H9 (cell line): ENCODE data around the gene MOV10. TPM values are rescaled to one million over a fixed set of nuclear protein-coding genes. Genes with fewer than 3 reads are reported as not detected.
A peak's percentile ranks its signal among the peaks of the same experiment; 100 is the strongest.

Source experiments
- DNase-seq: peaks from one replicate; pipeline ENCODE4 v3.0.0-alpha.2; 2017
- H2AFZ ChIP-seq: one replicate; pipeline ENCODE4 v1.6.1; 2013; ENCODE audit warnings: mild to moderate bottlenecking, low read length, control low read depth, moderate library complexity
- H2AK5ac ChIP-seq: 2 replicates; pipeline ENCODE4 v1.6.1; 2013; ENCODE audit warnings: low read length, control low read depth, mixed read lengths; ENCODE audit not compliant: insufficient read length
- H2BK120ac ChIP-seq: one replicate; pipeline ENCODE4 v1.6.1; 2013; ENCODE audit warnings: low read depth, mild to moderate bottlenecking, low read length, control low read depth, inconsistent platforms; ENCODE audit not compliant: poor library complexity, severe bottlenecking
- H2BK12ac ChIP-seq: 2 replicates; pipeline ENCODE4 v1.6.1; 2013; ENCODE audit warnings: low read length, control low read depth, mixed read lengths, low read depth; ENCODE audit not compliant: insufficient read length
- H2BK15ac ChIP-seq: 2 replicates; pipeline ENCODE4 v1.6.1; 2013; ENCODE audit warnings: low read depth, low read length, control low read depth
- H2BK20ac ChIP-seq: one replicate; pipeline ENCODE4 v1.6.1; 2013; ENCODE audit warnings: low read depth, mild to moderate bottlenecking, low read length, control low read depth, inconsistent platforms; ENCODE audit not compliant: poor library complexity, severe bottlenecking
- H2BK5ac ChIP-seq: 2 replicates; pipeline ENCODE4 v1.6.1; 2013; ENCODE audit warnings: low read length, control low read depth, mixed read lengths; ENCODE audit not compliant: insufficient read length
- H3K14ac ChIP-seq: 2 replicates; pipeline ENCODE4 v1.6.1; 2013; ENCODE audit warnings: low read length, control low read depth; ENCODE audit not compliant: insufficient read depth
- H3K18ac ChIP-seq: 2 replicates; pipeline ENCODE4 v1.6.1; 2013; ENCODE audit warnings: low read depth, mild to moderate bottlenecking, mixed read lengths, low read length, control low read depth; ENCODE audit not compliant: insufficient read length
- H3K23ac ChIP-seq: 2 replicates; pipeline ENCODE4 v1.6.1; 2013; ENCODE audit warnings: low read length, control low read depth, mixed read lengths, low read depth; ENCODE audit not compliant: insufficient read length
- H3K23me2 ChIP-seq: 2 replicates; pipeline ENCODE4 v1.6.1; 2013; ENCODE audit warnings: low read depth, mild to moderate bottlenecking, mixed read lengths, low read length, control low read depth; ENCODE audit not compliant: insufficient read length, poor library complexity, severe bottlenecking
- H3K27ac ChIP-seq: 2 replicates; pipeline ENCODE4 v1.5.1; 2013; ENCODE audit warnings: low read length, control low read depth, mixed read lengths, low read depth; ENCODE audit not compliant: insufficient read length
- H3K27me3 ChIP-seq: 2 replicates; pipeline ENCODE4 v1.6.1; 2013; ENCODE audit warnings: low read length, control low read depth, inconsistent platforms; ENCODE audit not compliant: insufficient read depth
- H3K4ac ChIP-seq: 2 replicates; pipeline ENCODE4 v1.6.1; 2013; ENCODE audit warnings: low read depth, mild to moderate bottlenecking, control low read depth, inconsistent platforms, low read length, moderate library complexity
- H3K4me1 ChIP-seq: 2 replicates; pipeline ENCODE4 v1.6.1; 2013; ENCODE audit warnings: low read length, control low read depth, inconsistent platforms; ENCODE audit not compliant: insufficient read depth
- H3K4me2 ChIP-seq: 2 replicates; pipeline ENCODE4 v1.6.1; 2013; ENCODE audit warnings: low read length, control low read depth, mixed read lengths; ENCODE audit not compliant: insufficient read length, insufficient read depth
- H3K56ac ChIP-seq: 2 replicates; pipeline ENCODE4 v1.6.1; 2013; ENCODE audit warnings: low read depth, mild to moderate bottlenecking, mixed read lengths, low read length, control low read depth; ENCODE audit not compliant: insufficient read length
- H3K79me1 ChIP-seq: 2 replicates; pipeline ENCODE4 v1.6.1; 2013; ENCODE audit warnings: low read depth, mild to moderate bottlenecking, moderate library complexity, low read length, control low read depth, inconsistent platforms; ENCODE audit not compliant: insufficient read depth, poor library complexity, severe bottlenecking
- H3K79me2 ChIP-seq: 2 replicates; pipeline ENCODE4 v1.6.1; 2013; ENCODE audit warnings: low read length, control low read depth, inconsistent platforms; ENCODE audit not compliant: insufficient read depth
- H3K9ac ChIP-seq: 2 replicates; pipeline ENCODE4 v1.6.1; 2013; ENCODE audit warnings: low read length, control low read depth, mixed read lengths; ENCODE audit not compliant: insufficient read length; ENCODE audit errors: extremely low read depth
- H3K9me3 ChIP-seq: one replicate; pipeline ENCODE4 v1.6.1; 2013; ENCODE audit warnings: low read depth, low read length, inconsistent platforms; ENCODE audit not compliant: control insufficient read depth
- H3T11ph ChIP-seq: one replicate; pipeline ENCODE4 v1.6.1; 2013; ENCODE audit warnings: mild to moderate bottlenecking, low read length, control low read depth, inconsistent platforms
- H4K20me1 ChIP-seq: one replicate; pipeline ENCODE4 v1.6.1; 2013; ENCODE audit not compliant: control insufficient read depth, insufficient read length, insufficient read depth
- H4K5ac ChIP-seq: 2 replicates; pipeline ENCODE4 v1.6.1; 2013; ENCODE audit warnings: low read depth, mild to moderate bottlenecking, mixed read lengths, low read length, control low read depth; ENCODE audit not compliant: insufficient read length
- H4K8ac ChIP-seq: replicated peaks from 2 replicates; pipeline ENCODE4 v1.6.1; 2013; ENCODE audit warnings: low read length, control low read depth, mixed read lengths, low read depth; ENCODE audit not compliant: insufficient read length
- H4K91ac ChIP-seq: 2 replicates; pipeline ENCODE4 v1.6.1; 2013; ENCODE audit warnings: low read depth, mild to moderate bottlenecking, moderate library complexity, mixed read lengths, low read length, control low read depth; ENCODE audit not compliant: insufficient read length
- H3K27ac Mint-ChIP-seq, 3 experiments: 2 replicates in 2 of 3; 3 replicates in 1 of 3; pipeline ENCODE4 v1.8.0; 2020 to 2021; ENCODE audit warnings: mixed read lengths in 3 of 3, mild to moderate bottlenecking in 1 of 3, moderate library complexity in 1 of 3
- H3K27me3 Mint-ChIP-seq: 2 replicates; pipeline ENCODE4 v1.8.0; 2021; ENCODE audit warnings: low read depth, mild to moderate bottlenecking, moderate library complexity, mixed read lengths
- H3K36me3 Mint-ChIP-seq, 3 experiments: 2 replicates in 2 of 3; 3 replicates in 1 of 3; pipeline ENCODE4 v1.8.0; 2020 to 2021; ENCODE audit warnings: low read depth in 3 of 3, mixed read lengths in 3 of 3; ENCODE audit not compliant: insufficient read depth in 1 of 3
- H3K4me1 Mint-ChIP-seq, 2 experiments: 2 replicates each; pipeline ENCODE4 v1.8.0; 2020; ENCODE audit warnings: mixed read lengths in 2 of 2
- H3K4me3 Mint-ChIP-seq, 2 experiments: 2 replicates in 1 of 2; 3 replicates in 1 of 2; pipeline ENCODE4 v1.8.0; 2020 to 2021; ENCODE audit warnings: mild to moderate bottlenecking in 2 of 2, mixed read lengths in 2 of 2, moderate library complexity in 1 of 2
- H3K9me3 Mint-ChIP-seq, 2 experiments: 2 replicates in 1 of 2; 3 replicates in 1 of 2; pipeline ENCODE4 v1.8.0; 2020; ENCODE audit warnings: mild to moderate bottlenecking in 2 of 2, mixed read lengths in 2 of 2, moderate library complexity in 1 of 2
- CTCF ChIP-seq: fragments of 200-600 bp; sonication (generic); conservative IDR thresholded peaks from 3 replicates; pipeline ENCODE4 v1.8.0; 2021; ENCODE audit warnings: antibody characterized with exemption, mild to moderate bottlenecking
- WGBS: extraction: QIAGEN DNeasy Blood & Tissue Kit; methylation state at CpG from one replicate; pipeline ENCODE4 v1.1.7; 2013; ENCODE audit warnings: missing lambda C conversion rate, low lambda C conversion rate, mixed read lengths; ENCODE audit not compliant: insufficient read length; ENCODE audit errors: extremely low coverage; 5-methylcytosine and 5-hydroxymethylcytosine counted together
- total RNA-seq: library from RNA; stranded (reverse); gene quantifications from 2 replicates; pipeline ENCODE4 v1.2.1, GENCODE V29; 2021

The MOV10 gene
- total RNA-seq, 1 experiment from 2014 or later: 77.8 TPM

DNA sequence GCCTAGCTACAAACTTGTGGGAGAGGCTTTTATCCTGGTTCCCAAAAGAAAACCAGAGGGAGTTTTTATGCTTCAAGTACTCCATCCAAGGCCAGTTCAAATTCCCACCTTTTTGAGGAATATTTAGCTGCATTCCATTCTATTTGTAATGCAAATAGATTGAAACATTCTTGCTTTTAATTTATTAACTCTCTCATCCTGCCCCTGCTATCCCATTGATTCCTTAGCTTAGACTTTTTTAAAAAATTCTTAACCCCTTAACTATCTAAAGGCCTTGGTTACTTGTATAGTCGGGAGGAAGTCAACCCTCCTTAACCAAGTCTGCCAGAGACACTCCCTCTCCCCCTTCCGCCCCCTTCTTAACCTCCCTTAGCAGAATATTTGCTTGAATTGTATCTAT lies 2.5 kb upstream of the MOV10 start:
- Histone ChIP-seq H4K20me1 (no peaks in the 10 kb centered on the region), H3K9ac (no peak overlapping the region), H4K91ac (no peak overlapping the region), H3T11ph (no peak overlapping the region), H2BK12ac (no peak overlapping the region), H2BK15ac (no peak overlapping the region), H3K18ac (no peak overlapping the region), H3K79me1 (no peaks in the 10 kb centered on the region), H3K23me2 (peaks cover 14% of the 10 kb centered on the region), H3K79me2 (peaks cover 3% of the 10 kb centered on the region; the same call in 1 of the 2 replicates), H3K14ac (no peak overlapping the region), H3K23ac (no peak overlapping the region), H2BK20ac (no peak overlapping the region), H4K8ac (no peak overlapping the region), H2AFZ (no peak overlapping the region), H3K4me1 (peaks cover 6% of the 10 kb centered on the region), H2BK5ac (no peak overlapping the region), H3K27ac (peak overlapping the region; percentile 83), H2AK5ac (no peak overlapping the region), H2BK120ac (no peak overlapping the region), H4K5ac (no peak overlapping the region), H3K4ac (no peak overlapping the region), H3K27me3 (peaks cover 3% of the 10 kb centered on the region; the same call in 1 of the 2 replicates), H3K4me2 (no peak overlapping the region), H3K9me3 (no peaks in the 10 kb centered on the region), H3K56ac (no peak overlapping the region)
- Mint-ChIP-seq H3K4me3 (no peak overlapping the region; a peak in 2 of 5 replicates), H3K27me3 (peaks cover 12% of the 10 kb centered on the region), H3K4me1 (peaks cover 44 to 48% of the 10 kb centered on the region in 2 experiments), H3K36me3 (peaks cover 17 to 51% (median 42%) of the 10 kb centered on the region in 3 experiments; a peak in 6 of 7 replicates), H3K9me3 (no peaks in the 10 kb centered on the region), H3K27ac (peak overlapping the region in 2 of 3 experiments; percentile 37 to 89; a peak in 4 of 7 replicates)
- DNase-seq: no peak
- TF ChIP-seq CTCF: no peak
- WGBS: no CpG with 5 or more reads among the region's 2 CpGs
